IMR-90 (cell line): Measurements from ENCODE around the gene ZNF385B. TPM values are rescaled to one million over a fixed set of nuclear protein-coding genes. Genes with fewer than 3 reads are reported as not detected.
"Not testable (repeated sequence)": the region's sequence is repeated elsewhere in the genome, so short reads cannot be mapped to it uniquely, and the experiment has no call there.

Source experiments
- ATAC-seq: fragments of 200-7000 bp; cut with Tn5 transposase; 2 replicates; pipeline ENCODE4 v1.9.1; 2020; ENCODE audit warnings: low read depth, mild to moderate bottlenecking, moderate library complexity
- BruUV-seq: library from RNA; stranded (reverse); fragments of 400-500 nt; replicated peaks from 2 replicates; lab custom pipeline; 2021; lab: Mats Ljungman, UMichigan
- CTCF ChIA-PET: fragments of 300-600 bp; formaldehyde crosslinking; extraction: SDS; loops from one replicate; lab custom pipeline; 2021; ENCODE audit warnings: antibody characterized with exemption; lab: Yijun Ruan, JAX
- POLR2A ChIA-PET: fragments of 300-600 bp; sonication (Branson Sonifier 250); formaldehyde crosslinking; loops from one replicate; lab custom pipeline; 2022; ENCODE audit warnings: antibody characterized with exemption; ENCODE audit not compliant: unreplicated experiment; lab: Charles Lee
- DNase-seq: peaks from one replicate; pipeline ENCODE4 v3.0.0; 2013
- H2AFZ ChIP-seq: replicated peaks from 2 replicates; pipeline ENCODE3; 2013; ENCODE audit warnings: low read length, mild to moderate bottlenecking; ENCODE audit not compliant: poor library complexity
- H2AK5ac ChIP-seq: 2 replicates; pipeline ENCODE4 v1.6.1; 2013; ENCODE audit warnings: low read depth, low read length, inconsistent platforms
- H2AK9ac ChIP-seq: replicated peaks from 2 replicates; pipeline ENCODE3; 2013; ENCODE audit warnings: mild to moderate bottlenecking, low read depth, low read length, moderate library complexity; ENCODE audit not compliant: poor library complexity
- H2BK120ac ChIP-seq: 2 replicates; pipeline ENCODE4 v1.6.1; 2013; ENCODE audit warnings: low read depth, low read length, inconsistent platforms
- H2BK15ac ChIP-seq: 3 replicates; pipeline ENCODE4 v1.6.1; 2013; ENCODE audit warnings: low read depth, low read length, inconsistent platforms
- H2BK20ac ChIP-seq: 2 replicates; pipeline ENCODE4 v1.6.1; 2013; ENCODE audit warnings: low read depth, mild to moderate bottlenecking, inconsistent platforms, low read length, moderate library complexity
- H2BK5ac ChIP-seq: 2 replicates; pipeline ENCODE4 v1.6.1; 2013; ENCODE audit warnings: mild to moderate bottlenecking, low read depth, low read length, inconsistent platforms; ENCODE audit not compliant: poor library complexity, severe bottlenecking
- H3K14ac ChIP-seq: replicated peaks from 2 replicates; pipeline ENCODE4 v1.6.1; 2013; ENCODE audit warnings: low read depth, low read length, inconsistent platforms
- H3K18ac ChIP-seq: 2 replicates; pipeline ENCODE4 v1.6.1; 2013; ENCODE audit warnings: low read depth, low read length, control low read depth
- H3K23ac ChIP-seq: 2 replicates; pipeline ENCODE4 v1.6.1; 2013; ENCODE audit warnings: low read depth, low read length, inconsistent platforms
- H3K27ac ChIP-seq: 2 replicates; pipeline ENCODE4 v1.5.1; 2013; ENCODE audit warnings: mild to moderate bottlenecking, control low read depth, low read length; ENCODE audit not compliant: insufficient read depth
- H3K27me3 ChIP-seq: 2 replicates; pipeline ENCODE4 v1.6.1; 2013; ENCODE audit warnings: low read length; ENCODE audit not compliant: control insufficient read depth, insufficient read depth
- H3K36me3 ChIP-seq: 2 replicates; pipeline ENCODE4 v1.6.1; 2013; ENCODE audit warnings: low read length, mixed read lengths; ENCODE audit not compliant: control insufficient read depth, insufficient read depth
- H3K4ac ChIP-seq: 2 replicates; pipeline ENCODE4 v1.6.1; 2013; ENCODE audit warnings: low read depth, low read length, inconsistent platforms
- H3K4me1 ChIP-seq: 2 replicates; pipeline ENCODE4 v1.6.1; 2013; ENCODE audit warnings: low read length, mixed read lengths; ENCODE audit not compliant: control insufficient read depth, insufficient read depth
- H3K4me2 ChIP-seq: 2 replicates; pipeline ENCODE4 v1.6.1; 2013; ENCODE audit warnings: low read depth, mild to moderate bottlenecking, control low read depth, low read length, moderate library complexity
- H3K4me3 ChIP-seq: 2 replicates; pipeline ENCODE4 v1.5.1; 2013; ENCODE audit warnings: low read depth, mild to moderate bottlenecking, control low read depth, low read length, moderate library complexity; ENCODE audit not compliant: insufficient read depth
- H3K56ac ChIP-seq: 2 replicates; pipeline ENCODE4 v1.6.1; 2013; ENCODE audit warnings: low read length, inconsistent platforms; ENCODE audit not compliant: insufficient read depth; ENCODE audit errors: extremely low read depth
- H3K79me1 ChIP-seq, 2 experiments: 2 replicates each; pipeline ENCODE4 v1.6.1; 2013; ENCODE audit warnings: low read length in 2 of 2, inconsistent platforms in 1 of 2, low read depth in 1 of 2
- H3K9ac ChIP-seq: 2 replicates; pipeline ENCODE4 v1.6.1; 2013; ENCODE audit warnings: low read depth, low read length, control low read depth
- H3K9me1 ChIP-seq: 2 replicates; pipeline ENCODE4 v1.6.1; 2013; ENCODE audit warnings: low read length, inconsistent platforms; ENCODE audit not compliant: insufficient read depth
- H3K9me3 ChIP-seq: 2 replicates; pipeline ENCODE4 v1.6.1; 2013; ENCODE audit warnings: low read length; ENCODE audit not compliant: control insufficient read depth, insufficient read depth
- H4K20me1 ChIP-seq: 2 replicates; pipeline ENCODE4 v1.6.1; 2013; ENCODE audit warnings: low read length, inconsistent platforms; ENCODE audit not compliant: insufficient read depth
- H4K5ac ChIP-seq: 2 replicates; pipeline ENCODE4 v1.6.1; 2013; ENCODE audit warnings: mild to moderate bottlenecking, low read depth, low read length, control low read depth
- H4K8ac ChIP-seq, 2 experiments: 2 replicates each; pipeline ENCODE4 v1.6.1; 2013; ENCODE audit warnings: low read depth in 2 of 2, low read length in 2 of 2, control low read depth in 1 of 2, inconsistent platforms in 1 of 2
- H4K91ac ChIP-seq: 2 replicates; pipeline ENCODE4 v1.6.1; 2013; ENCODE audit warnings: low read depth, low read length, inconsistent platforms; ENCODE audit not compliant: insufficient read depth
- WGBS, 2 experiments: methylation state at CpG; one replicate each; pipeline versions ENCODE4 v1.1.5 to v1.1.7; 2013; ENCODE audit warnings: missing lambda C conversion rate in 2 of 2; ENCODE audit not compliant: insufficient read length in 1 of 2; ENCODE audit errors: extremely low coverage in 2 of 2; 5-methylcytosine and 5-hydroxymethylcytosine counted together
- dilution Hi-C: fragments of 300-500 bp; cut with HindIII; formaldehyde crosslinking; loops from one replicate; pipeline ENCODE4 v1.14.3; 2018; ENCODE audit warnings: low sequenced_read_pairs; ENCODE audit not compliant: unreplicated experiment
- in situ Hi-C: fragments of 300-500 bp; cut with MboI; formaldehyde crosslinking; loops from 3 replicates; pipeline ENCODE4 v1.14.3; 2019; ENCODE audit warnings: low sequenced_read_pairs, inconsistent platforms, mixed read lengths
- intact Hi-C: fragments of 100-400 bp; cut with micrococcal nuclease; formaldehyde crosslinking; loops from 2 replicates; pipeline ENCODE4 v1.10.0; 2022
- polyA plus RNA-seq, 3 experiments: library from polyadenylated mRNA; depleted of rRNA; stranded (reverse); fragments of >200 nt; gene quantifications; 2 replicates each; pipeline ENCODE4 v1.2.3, GENCODE V29; 2012; ENCODE audit warnings: low replicate concordance in 1 of 3
- total RNA-seq: library from RNA; depleted of rRNA; stranded (reverse); fragments of >200 nt; gene quantifications from 2 replicates; pipeline ENCODE4 v1.2.3, GENCODE V29; 2012

Gene ZNF385B
- total and polyA plus RNA-seq, 2 of the 4 experiments (the other 2 are of a cell fraction) = not detected

DNA sequence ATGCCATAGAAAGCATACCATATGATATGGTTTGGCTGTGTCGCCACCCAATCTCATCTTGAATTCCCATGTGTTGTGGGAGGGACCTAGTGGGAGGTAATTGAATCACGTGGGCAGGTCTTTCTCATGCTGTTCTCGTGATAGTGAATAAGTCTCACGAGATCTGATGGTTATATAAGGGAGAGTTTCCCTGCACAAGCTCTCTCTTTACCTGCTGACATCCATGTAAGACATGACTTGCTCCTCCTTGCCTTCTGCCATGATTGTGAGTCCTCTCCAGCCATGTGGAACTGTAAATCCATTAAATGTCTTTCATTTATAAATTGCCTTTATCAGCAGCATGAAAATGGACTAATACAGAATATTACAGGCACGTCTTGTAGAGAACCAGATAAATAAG lies 403.3 kb downstream of the ZNF385B start:
- BruUV-seq, H4K20me1 ChIP-seq, H3K23ac ChIP-seq, H4K5ac ChIP-seq, H3K4ac ChIP-seq, in situ Hi-C loops, intact Hi-C loops, H3K9me1 ChIP-seq, H3K4me2 ChIP-seq, CTCF ChIA-PET, dilution Hi-C loops, H3K4me1 ChIP-seq, H2AK9ac ChIP-seq, H3K27me3 ChIP-seq, H3K14ac ChIP-seq, DNase-seq, H3K4me3 ChIP-seq, H2AFZ ChIP-seq, H3K79me1 ChIP-seq, H3K27ac ChIP-seq, H4K8ac ChIP-seq, H3K56ac ChIP-seq, H3K9ac ChIP-seq, H3K36me3 ChIP-seq, ATAC-seq, H4K91ac ChIP-seq, POLR2A ChIA-PET: not testable (repeated sequence)
- Histone ChIP-seq H3K18ac (peak overlapping the region; percentile 58; the same call in 1 of the 2 replicates), H2BK15ac (0 out of 3 replicates have a peak overlapping the region, but pooled peaks have one; percentile 20), H2BK5ac (peak overlapping the region; percentile 82), H2AK5ac (0 out of 2 replicates have a peak overlapping the region, but pooled peaks have one; percentile 56), H2BK120ac (peak overlapping the region; percentile 72; the same call in 1 of the 2 replicates), H2BK20ac (peak overlapping the region; percentile 74), H3K9me3 (peaks cover 13% of the 10 kb centered on the region; the same call in 1 of the 2 replicates)
- 40% methylated on average over 1 of the region's 5 CpGs; no CpG with 5 or more reads in 1 of the 2 experiments for WGBS, 2 experiments
